Smooth muscle cell (in vitro differentiated cells): ENCODE results near the gene ICE2. TPM values are rescaled to one million over a fixed set of nuclear protein-coding genes. Genes with fewer than 3 reads are reported as not detected.
A peak's percentile ranks its signal among the peaks of the same experiment; 100 is the strongest.

Experiments
- DNase-seq: peaks from one replicate; lab custom pipeline; 2025; ENCODE audit not compliant: unreplicated experiment; lab: John Stamatoyannopoulos, UW
- H2AFZ ChIP-seq: fragments of 200-600 bp; sonication (generic); 2 replicates; pipeline ENCODE4 v1.6.0; 2016; ENCODE audit warnings: antibody characterized with exemption, low read depth, mild to moderate bottlenecking
- H3F3A ChIP-seq: fragments of 200-600 bp; sonication (generic); 2 replicates; pipeline ENCODE4 v1.6.0; 2017; ENCODE audit warnings: antibody characterized with exemption, low read depth
- H3K27ac ChIP-seq: fragments of 200-600 bp; sonication (generic); 2 replicates; pipeline ENCODE4 v1.5.1; 2016; ENCODE audit warnings: low read depth, mild to moderate bottlenecking
- H3K27me3 ChIP-seq: fragments of 200-600 bp; sonication (generic); 2 replicates; pipeline ENCODE4 v1.6.1; 2016; ENCODE audit warnings: low read depth, mild to moderate bottlenecking
- H3K36me3 ChIP-seq: fragments of 200-600 bp; sonication (generic); 2 replicates; pipeline ENCODE4 v1.5.1; 2016; ENCODE audit warnings: low read depth
- H3K4me1 ChIP-seq: fragments of 200-600 bp; sonication (generic); 2 replicates; pipeline ENCODE4 v1.5.1; 2016; ENCODE audit warnings: low read depth
- H3K4me2 ChIP-seq: fragments of 200-600 bp; sonication (generic); 2 replicates; pipeline ENCODE4 v1.6.0; 2016; ENCODE audit warnings: mild to moderate bottlenecking
- H3K4me3 ChIP-seq: fragments of 200-600 bp; sonication (generic); 2 replicates; pipeline ENCODE4 v1.5.1; 2016; ENCODE audit warnings: mild to moderate bottlenecking
- H3K79me2 ChIP-seq: fragments of 200-600 bp; sonication (generic); 2 replicates; pipeline ENCODE4 v1.6.0; 2016; ENCODE audit warnings: low read depth, mild to moderate bottlenecking
- H3K9ac ChIP-seq: fragments of 200-600 bp; sonication (generic); 2 replicates; pipeline ENCODE4 v1.6.0; 2016; ENCODE audit warnings: low read depth
- H3K9me3 ChIP-seq: fragments of 200-600 bp; sonication (generic); replicated peaks from 2 replicates; pipeline ENCODE4 v1.5.1; 2016; ENCODE audit warnings: low read depth
- H4K20me1 ChIP-seq: fragments of 200-600 bp; sonication (generic); 2 replicates; pipeline ENCODE4 v1.6.0; 2016; ENCODE audit warnings: low read depth
- CTCF ChIP-seq: fragments of 200-600 bp; sonication (generic); IDR thresholded peaks from 2 replicates; pipeline ENCODE4 v1.5.1; 2017; ENCODE audit warnings: borderline replicate concordance, mild to moderate bottlenecking, antibody characterized with exemption; ENCODE audit not compliant: insufficient read depth, poor library complexity, severe bottlenecking
- WGBS: methylation state at CpG from one replicate; pipeline ENCODE4 v1.1.7; 2016; ENCODE audit warnings: low lambda C conversion rate; 5-methylcytosine and 5-hydroxymethylcytosine counted together
- polyA plus RNA-seq: library from polyadenylated mRNA; unstranded; fragments of >200 nt; fragmentation: Nextera tagmentation; extraction: Ambion mirVana; gene quantifications from 2 replicates; pipeline ENCODE4 v1.2.1, GENCODE V29; 2016
- total RNA-seq: library from RNA; depleted of rRNA; stranded (reverse); fragments of >200 nt; gene quantifications from 2 replicates; pipeline ENCODE4 v1.2.3, GENCODE V29; 2014

Gene ICE2
- total and polyA plus RNA-seq, 2 experiments from 2014 or later, result 15.2 to 17.3 TPM

GRCh38 chr15:60476713-60477112, 2.2 kb downstream of the ICE2 start:
- Histone ChIP-seq H3K27me3 (no peaks in the 10 kb centered on the region), H2AFZ (no peak overlapping the region), H3K9ac (no peak overlapping the region), H3K4me2 (peak overlapping the region; percentile 88), H3K4me3 (no peak overlapping the region), H3F3A (peaks cover 4% of the 10 kb centered on the region), H3K27ac (no peak overlapping the region), H3K79me2 (peaks cover 30% of the 10 kb centered on the region), H3K4me1 (peaks cover 21% of the 10 kb centered on the region), H3K9me3 (no peaks in the 10 kb centered on the region), H4K20me1 (no peaks in the 10 kb centered on the region), H3K36me3 (no peaks in the 10 kb centered on the region)
- 84% methylated on average over 3 of the region's 3 CpGs for WGBS
- no peak for DNase-seq
- no peak for TF ChIP-seq CTCF

GRCh38 chr15:60473135-60473534, 5.8 kb downstream of the ICE2 start:
- H4K20me1 ChIP-seq, result peaks cover 10% of the 10 kb centered on the region
- no peak overlapping the region for H3K27ac ChIP-seq
- H3K9me3 ChIP-seq, result no peaks in the 10 kb centered on the region
- H3F3A ChIP-seq, result peaks cover 4% of the 10 kb centered on the region
- H3K36me3 ChIP-seq, result peaks cover 10% of the 10 kb centered on the region
- no peak for DNase-seq
- peaks cover 40% of the 10 kb centered on the region for H3K79me2 ChIP-seq
- no peak overlapping the region for H2AFZ ChIP-seq
- H3K4me2 ChIP-seq, result no peak overlapping the region
- TF ChIP-seq CTCF, result no peak
- no peak overlapping the region for H3K9ac ChIP-seq
- H3K4me1 ChIP-seq, result peaks cover 12% of the 10 kb centered on the region
- WGBS, result 100% methylated on average over 3 of the region's 3 CpGs
- H3K4me3 ChIP-seq, result no peak overlapping the region
- H3K27me3 ChIP-seq, result no peaks in the 10 kb centered on the region

DNA sequence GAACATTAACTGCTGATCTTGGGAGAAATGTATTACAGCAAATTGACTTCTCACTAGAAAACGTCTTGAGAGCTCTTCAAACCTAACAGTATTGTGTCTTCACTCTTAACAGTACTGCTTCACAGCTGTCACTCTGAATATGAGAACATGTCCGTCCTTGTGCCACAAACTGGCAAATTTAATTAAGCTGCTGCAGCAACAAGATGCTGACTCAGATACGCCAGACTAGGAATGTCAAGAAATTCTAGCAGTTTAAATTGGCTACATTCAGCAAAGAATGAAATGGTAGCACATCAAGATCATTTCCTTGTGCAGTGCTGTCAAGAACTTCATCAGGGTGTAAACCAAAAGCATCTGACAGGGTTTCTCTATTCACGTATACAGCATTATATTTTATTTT, 7.6 kb downstream of the ICE2 start:
- DNase-seq, result no peak
- Histone ChIP-seq H3K4me1 (no peaks in the 10 kb centered on the region), H3F3A (no peaks in the 10 kb centered on the region), H4K20me1 (peaks cover 10% of the 10 kb centered on the region), H3K36me3 (peaks cover 10% of the 10 kb centered on the region), H3K9ac (no peak overlapping the region), H3K79me2 (peaks cover 25% of the 10 kb centered on the region), H2AFZ (no peak overlapping the region), H3K27ac (no peak overlapping the region), H3K9me3 (no peaks in the 10 kb centered on the region), H3K27me3 (no peaks in the 10 kb centered on the region), H3K4me2 (no peak overlapping the region), H3K4me3 (no peak overlapping the region)
- no peak for TF ChIP-seq CTCF
- 85% methylated on average over 4 of the region's 4 CpGs for WGBS

- TF ChIP-seq CTCF, result no peak
- Histone ChIP-seq H3K36me3 (peaks cover 10% of the 10 kb centered on the region), H3K9me3 (no peaks in the 10 kb centered on the region), H2AFZ (no peak overlapping the region), H3K79me2 (peaks cover 19% of the 10 kb centered on the region), H3K4me1 (no peaks in the 10 kb centered on the region), H3K27ac (no peak overlapping the region), H3K4me2 (no peak overlapping the region), H3F3A (no peaks in the 10 kb centered on the region), H3K4me3 (no peak overlapping the region), H3K9ac (no peak overlapping the region), H4K20me1 (peaks cover 10% of the 10 kb centered on the region), H3K27me3 (no peaks in the 10 kb centered on the region)
- DNase-seq, result no peak
These were observed 8.9 kb downstream of the ICE2 start for GRCh38 chr15:60469893-60470641.
